HL-60 (cell line): Measurements from ENCODE around the gene RHEX.
A peak's percentile ranks its signal among the peaks of the same experiment; 100 is the strongest.

ENCODE experiments used
- DNase-seq, 2 experiments: peaks; one replicate each; pipeline ENCODE4 v3.0.0-alpha.2; 2010 to 2020; ENCODE audit warnings: low read depth in 1 of 2, low spot score in 1 of 2
- H3K27ac ChIP-seq: fragments of 250-450 bp; sonication (Bioruptor Pico); replicated peaks from 2 replicates; pipeline ENCODE4 v1.5.1; 2020; ENCODE audit warnings: mild to moderate bottlenecking, moderate library complexity
- H3K27me3 ChIP-seq: fragments of 250-450 bp; sonication (Bioruptor Pico); 2 replicates; pipeline ENCODE4 v1.5.1; 2021; ENCODE audit warnings: mild to moderate bottlenecking, moderate library complexity; ENCODE audit not compliant: insufficient read depth, poor library complexity, severe bottlenecking
- H3K4me3 ChIP-seq: replicated peaks from 2 replicates; pipeline ENCODE4 v1.5.1; 2011; ENCODE audit warnings: mild to moderate bottlenecking, control low read depth, low read length; ENCODE audit not compliant: insufficient read depth
- CTCF ChIP-seq: IDR thresholded peaks from one replicate; pipeline ENCODE4 v1.5.1; 2011; ENCODE audit warnings: low read length, control low read depth, inconsistent platforms; ENCODE audit not compliant: insufficient read depth
- GABPA ChIP-seq: IDR thresholded peaks from 2 replicates; pipeline ENCODE4 v1.6.1; 2012; ENCODE audit warnings: low read depth
- POLR2AphosphoS5 ChIP-seq: IDR thresholded peaks from 2 replicates; pipeline ENCODE4 v1.6.1; 2012; ENCODE audit warnings: low read depth
- REST ChIP-seq: IDR thresholded peaks from 2 replicates; pipeline ENCODE4 v1.6.1; 2012; ENCODE audit warnings: low read depth; ENCODE audit not compliant: insufficient replicate concordance
- SPI1 ChIP-seq: IDR thresholded peaks from 2 replicates; pipeline ENCODE4 v1.6.1; 2012; ENCODE audit warnings: low read depth, mild to moderate bottlenecking, borderline replicate concordance

RHEX gene

GRCh38 chr1:206065547-206066145, 12.7 kb downstream of the RHEX start:
- TF ChIP-seq CTCF: no peak
- TF ChIP-seq REST: no peak
- peak; percentile 49 for TF ChIP-seq SPI1
- TF ChIP-seq POLR2AphosphoS5: no peak
- TF ChIP-seq GABPA: no peak
- no peak for DNase-seq
- H3K27me3 ChIP-seq: no peaks in the 10 kb centered on the region
- no peak overlapping the region for H3K27ac ChIP-seq
- H3K4me3 ChIP-seq: no peak overlapping the region

GRCh38 chr1:206066479-206067171, 13.7 kb downstream of the RHEX start:
- TF ChIP-seq POLR2AphosphoS5 (no peak), SPI1 (no peak), CTCF (no peak), REST (no peak), GABPA (no peak)
- no peak for DNase-seq

GRCh38 chr1:206067486-206068227, 14.7 kb downstream of the RHEX start:
- peak in 1 of 2 experiments; percentile 49 for DNase-seq
- TF ChIP-seq CTCF: no peak
- no peak for TF ChIP-seq SPI1
- no peak for TF ChIP-seq REST
- no peak for TF ChIP-seq GABPA
- no peak for TF ChIP-seq POLR2AphosphoS5
- H3K4me3 ChIP-seq: no peak overlapping the region
- H3K27ac ChIP-seq: peak overlapping the region; percentile 8
- no peaks in the 10 kb centered on the region for H3K27me3 ChIP-seq

More at GRCh38 chr1:206066479-206067171, 13.7 kb downstream of the RHEX start:
- Histone ChIP-seq H3K27me3 (no peaks in the 10 kb centered on the region), H3K4me3 (no peak overlapping the region), H3K27ac (no peak overlapping the region)
